Measurements from ENCODE around the gene SLITRK1.

DNA sequence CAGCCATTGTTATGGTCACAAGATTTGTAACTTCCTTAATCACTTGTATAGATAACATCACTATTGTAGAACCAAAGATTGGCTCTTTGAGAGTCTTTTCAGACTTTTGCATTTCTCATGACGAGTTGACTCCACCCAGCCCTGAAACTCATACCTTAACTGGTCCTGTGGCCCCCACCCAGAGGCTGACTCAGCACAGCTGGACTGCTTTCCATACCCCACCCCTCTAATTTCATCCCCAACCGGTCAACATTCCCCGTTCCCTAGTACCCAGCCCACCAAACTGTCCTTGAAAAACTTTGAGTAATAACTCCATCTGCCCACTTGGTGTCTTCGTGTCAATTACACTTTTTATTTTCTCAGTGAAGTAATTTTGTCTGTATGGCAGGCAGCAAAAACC, 32.1 kb upstream of the SLITRK1 start:
- no peak for TF ChIP-seq EZH2 (IDR thresholded peaks at IDR 0.05; ENCODE audit: borderline replicate concordance, low read depth, low read length, poor library complexity, severe bottlenecking)
- TF ChIP-seq, protein P1, sequence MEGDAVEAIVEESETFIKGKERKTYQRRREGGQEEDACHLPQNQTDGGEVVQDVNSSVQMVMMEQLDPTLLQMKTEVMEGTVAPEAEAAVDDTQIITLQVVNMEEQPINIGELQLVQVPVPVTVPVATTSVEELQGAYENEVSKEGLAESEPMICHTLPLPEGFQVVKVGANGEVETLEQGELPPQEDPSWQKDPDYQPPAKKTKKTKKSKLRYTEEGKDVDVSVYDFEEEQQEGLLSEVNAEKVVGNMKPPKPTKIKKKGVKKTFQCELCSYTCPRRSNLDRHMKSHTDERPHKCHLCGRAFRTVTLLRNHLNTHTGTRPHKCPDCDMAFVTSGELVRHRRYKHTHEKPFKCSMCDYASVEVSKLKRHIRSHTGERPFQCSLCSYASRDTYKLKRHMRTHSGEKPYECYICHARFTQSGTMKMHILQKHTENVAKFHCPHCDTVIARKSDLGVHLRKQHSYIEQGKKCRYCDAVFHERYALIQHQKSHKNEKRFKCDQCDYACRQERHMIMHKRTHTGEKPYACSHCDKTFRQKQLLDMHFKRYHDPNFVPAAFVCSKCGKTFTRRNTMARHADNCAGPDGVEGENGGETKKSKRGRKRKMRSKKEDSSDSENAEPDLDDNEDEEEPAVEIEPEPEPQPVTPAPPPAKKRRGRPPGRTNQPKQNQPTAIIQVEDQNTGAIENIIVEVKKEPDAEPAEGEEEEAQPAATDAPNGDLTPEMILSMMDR (conservative IDR thresholded peaks at IDR 0.05; ENCODE audit: low read depth, low read length): no peak

Data from A673 (cell line).